Measurements from ENCODE around the gene TRABD.

DNA sequence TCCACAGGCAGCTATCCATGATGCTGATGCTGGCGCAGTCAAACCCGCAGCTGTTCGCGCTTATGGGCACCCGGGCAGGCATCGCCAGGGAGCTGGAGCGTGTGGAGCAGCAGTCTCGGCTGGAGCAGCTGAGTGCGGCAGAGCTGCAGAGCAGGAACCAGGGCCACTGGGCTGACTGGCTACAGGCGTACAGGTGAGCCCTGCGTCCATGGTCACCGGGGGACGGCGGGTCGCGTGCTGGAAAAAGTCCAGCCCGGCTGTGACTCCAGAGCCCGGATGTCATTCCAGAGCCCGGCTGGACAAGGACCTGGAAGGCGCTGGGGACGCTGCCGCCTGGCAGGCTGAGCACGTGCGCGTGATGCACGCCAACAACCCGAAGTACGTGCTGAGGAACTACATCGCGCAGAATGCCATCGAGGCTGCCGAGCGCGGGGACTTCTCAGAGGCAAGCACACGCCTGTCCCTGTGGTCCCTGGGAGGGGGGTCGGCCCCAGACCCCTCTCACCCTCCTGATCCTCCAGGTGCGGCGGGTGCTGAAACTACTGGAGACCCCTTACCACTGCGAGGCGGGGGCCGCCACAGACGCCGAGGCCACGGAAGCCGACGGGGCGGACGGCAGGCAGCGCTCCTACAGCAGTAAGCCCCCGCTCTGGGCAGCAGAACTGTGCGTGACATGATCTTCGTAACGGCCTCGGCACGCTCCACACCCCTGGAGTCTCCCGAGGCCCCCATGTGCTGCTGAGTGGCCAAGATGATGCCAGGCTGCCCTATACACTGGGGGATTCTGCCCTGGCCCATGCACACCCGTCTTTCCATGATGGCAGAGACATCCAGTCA is 31.2 kb downstream of the TRABD start:
- TF ChIP-seq, protein P1, sequence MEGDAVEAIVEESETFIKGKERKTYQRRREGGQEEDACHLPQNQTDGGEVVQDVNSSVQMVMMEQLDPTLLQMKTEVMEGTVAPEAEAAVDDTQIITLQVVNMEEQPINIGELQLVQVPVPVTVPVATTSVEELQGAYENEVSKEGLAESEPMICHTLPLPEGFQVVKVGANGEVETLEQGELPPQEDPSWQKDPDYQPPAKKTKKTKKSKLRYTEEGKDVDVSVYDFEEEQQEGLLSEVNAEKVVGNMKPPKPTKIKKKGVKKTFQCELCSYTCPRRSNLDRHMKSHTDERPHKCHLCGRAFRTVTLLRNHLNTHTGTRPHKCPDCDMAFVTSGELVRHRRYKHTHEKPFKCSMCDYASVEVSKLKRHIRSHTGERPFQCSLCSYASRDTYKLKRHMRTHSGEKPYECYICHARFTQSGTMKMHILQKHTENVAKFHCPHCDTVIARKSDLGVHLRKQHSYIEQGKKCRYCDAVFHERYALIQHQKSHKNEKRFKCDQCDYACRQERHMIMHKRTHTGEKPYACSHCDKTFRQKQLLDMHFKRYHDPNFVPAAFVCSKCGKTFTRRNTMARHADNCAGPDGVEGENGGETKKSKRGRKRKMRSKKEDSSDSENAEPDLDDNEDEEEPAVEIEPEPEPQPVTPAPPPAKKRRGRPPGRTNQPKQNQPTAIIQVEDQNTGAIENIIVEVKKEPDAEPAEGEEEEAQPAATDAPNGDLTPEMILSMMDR (IDR thresholded peaks at IDR 0.05; ENCODE audit: borderline replicate concordance, extremely low read depth, low read length, poor library complexity, severe bottlenecking), result no peak
- no peak for TF ChIP-seq EZH2 (IDR thresholded peaks at IDR 0.05; ENCODE audit: borderline replicate concordance, low read depth, low read length, severe bottlenecking)
